ES-I3 (cell line): ENCODE data around the gene RFPL1.

ENCODE experiments used
- H3K36me3 ChIP-seq: 2 replicates; pipeline ENCODE4 v1.6.1; 2013; ENCODE audit warnings: mild to moderate bottlenecking, low read length, control low read depth, moderate library complexity; ENCODE audit not compliant: insufficient read depth
- H3K4me1 ChIP-seq: 2 replicates; pipeline ENCODE4 v1.6.1; 2013; ENCODE audit warnings: mild to moderate bottlenecking, control low read depth, low read length; ENCODE audit not compliant: insufficient read depth
- H3K9ac ChIP-seq: 2 replicates; pipeline ENCODE4 v1.6.1; 2013; ENCODE audit warnings: low read depth, mild to moderate bottlenecking, low read length, moderate library complexity
- H3K9me3 ChIP-seq: 2 replicates; pipeline ENCODE4 v1.6.1; 2013; ENCODE audit warnings: mild to moderate bottlenecking, low read length, moderate library complexity; ENCODE audit not compliant: control insufficient read depth, insufficient read depth

RFPL1 gene

DNA sequence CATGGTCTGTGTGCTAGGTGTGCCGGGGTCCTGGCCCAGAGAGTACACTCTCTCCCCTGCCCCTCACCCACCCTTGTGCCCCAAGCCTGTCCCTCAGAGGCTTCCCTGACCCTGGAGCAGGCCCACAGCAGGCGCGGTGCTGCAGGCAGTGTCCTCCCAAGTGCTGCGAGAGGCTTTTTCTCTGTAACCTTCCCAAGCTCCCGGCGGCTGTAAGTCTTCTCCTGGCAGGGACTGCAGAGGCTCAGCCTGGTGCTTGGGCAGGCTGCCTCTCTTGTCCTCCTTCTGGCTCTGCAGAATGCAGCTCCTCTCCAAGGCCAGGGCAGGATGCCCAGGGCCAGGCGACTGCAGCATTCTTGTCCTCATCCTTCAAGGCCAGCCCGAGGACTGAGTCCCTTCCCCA, 15.9 kb downstream of the RFPL1 start:
- H3K36me3 ChIP-seq = no peaks in the 10 kb centered on the region
- H3K9me3 ChIP-seq = no peaks in the 10 kb centered on the region
- H3K4me1 ChIP-seq = no peaks in the 10 kb centered on the region
- no peak overlapping the region for H3K9ac ChIP-seq

DNA sequence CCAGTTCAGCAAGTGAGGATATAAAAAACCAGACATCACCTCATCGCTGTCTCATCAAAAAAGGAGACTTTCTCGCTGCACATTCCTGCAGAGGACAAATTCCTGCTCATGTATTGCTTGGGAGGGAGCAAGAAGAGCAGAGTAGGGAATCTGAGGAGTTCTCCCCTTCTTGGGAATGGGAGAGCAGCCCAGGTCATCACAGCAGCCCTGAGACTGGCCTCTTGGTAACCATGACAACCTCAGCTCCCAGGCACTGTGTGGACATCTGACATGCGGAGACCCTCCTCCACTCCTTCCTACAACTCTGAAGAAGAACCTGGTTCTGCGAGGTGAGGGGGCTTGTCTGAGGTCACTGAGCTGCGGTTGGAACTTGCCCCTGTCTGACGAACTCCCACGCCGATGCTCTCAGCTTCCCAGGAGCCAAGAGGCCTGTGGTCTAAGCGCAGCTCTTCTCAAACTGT, 17.9 kb downstream of the RFPL1 start:
- Histone ChIP-seq H3K9ac (no peak overlapping the region), H3K4me1 (no peaks in the 10 kb centered on the region), H3K36me3 (no peaks in the 10 kb centered on the region), H3K9me3 (no peaks in the 10 kb centered on the region)

DNA sequence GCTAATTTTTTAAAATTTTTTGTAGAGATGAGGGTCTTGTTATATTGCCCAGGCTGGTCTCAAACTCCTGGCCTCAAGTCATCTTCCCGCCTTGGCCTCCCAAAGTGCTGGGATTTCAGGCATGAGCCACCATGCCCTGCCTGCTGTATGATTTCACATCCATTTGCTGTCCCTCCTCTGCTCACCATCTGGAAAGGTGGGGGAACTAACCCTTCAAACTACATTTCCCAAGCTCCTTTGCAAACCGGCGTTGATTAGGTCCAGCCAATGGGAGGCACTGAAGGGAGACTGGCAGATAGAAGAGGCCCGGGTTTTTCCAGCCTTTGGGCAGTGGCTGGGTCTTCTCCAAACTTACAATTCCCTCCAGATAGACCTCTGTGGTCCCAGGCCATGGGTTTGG, 19.3 kb downstream of the RFPL1 start:
- H3K9me3 ChIP-seq = no peaks in the 10 kb centered on the region
- no peaks in the 10 kb centered on the region for H3K4me1 ChIP-seq
- no peaks in the 10 kb centered on the region for H3K36me3 ChIP-seq
- H3K9ac ChIP-seq = no peak overlapping the region

DNA sequence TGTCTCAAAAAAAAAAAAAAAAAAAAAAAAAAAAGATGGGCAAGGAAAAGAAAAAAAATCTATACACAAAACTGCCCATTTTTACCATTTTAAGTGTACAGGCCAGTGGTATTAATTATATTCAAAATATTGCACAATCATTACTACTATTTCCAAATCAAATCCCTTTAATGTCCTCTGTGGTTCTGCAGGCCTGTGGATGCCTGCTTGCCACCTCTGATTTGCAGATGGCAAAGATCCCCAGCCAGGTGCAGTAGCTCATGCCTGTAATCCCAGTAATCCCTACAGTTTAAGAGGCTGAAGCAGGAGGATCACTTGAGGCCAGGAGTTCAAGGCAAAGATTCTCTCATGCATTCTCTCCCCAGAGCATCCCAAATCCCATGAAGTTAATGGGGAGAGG, 20.2 kb downstream of the RFPL1 start:
- no peaks in the 10 kb centered on the region for H3K9me3 ChIP-seq
- no peaks in the 10 kb centered on the region for H3K36me3 ChIP-seq
- no peaks in the 10 kb centered on the region; the same call in 1 of the 2 replicates for H3K4me1 ChIP-seq
- no peak overlapping the region for H3K9ac ChIP-seq

DNA sequence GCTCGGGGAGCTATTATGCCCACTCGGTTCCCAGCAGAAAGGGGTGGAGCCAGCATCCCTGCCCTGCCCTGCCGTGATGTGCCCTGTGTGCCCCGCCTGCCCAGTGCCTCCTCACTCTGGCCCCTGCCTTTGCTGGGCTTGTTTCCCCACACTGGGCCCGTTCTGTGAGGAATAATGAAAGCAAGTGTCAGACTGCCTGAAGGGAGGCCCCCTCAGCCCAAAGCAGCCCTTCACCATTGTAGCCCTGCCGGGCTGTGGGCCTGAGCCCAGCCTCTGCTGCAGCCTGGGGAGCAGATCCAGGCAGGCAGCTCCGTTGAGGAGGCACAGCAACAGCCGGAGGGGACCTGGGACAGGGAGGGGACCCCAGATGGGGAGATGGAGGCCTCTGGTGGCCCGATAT, 21.4 kb downstream of the RFPL1 start:
- Histone ChIP-seq H3K9ac (no peak overlapping the region), H3K4me1 (peaks cover 7% of the 10 kb centered on the region; the same call in 1 of the 2 replicates), H3K9me3 (no peaks in the 10 kb centered on the region), H3K36me3 (no peaks in the 10 kb centered on the region)

DNA sequence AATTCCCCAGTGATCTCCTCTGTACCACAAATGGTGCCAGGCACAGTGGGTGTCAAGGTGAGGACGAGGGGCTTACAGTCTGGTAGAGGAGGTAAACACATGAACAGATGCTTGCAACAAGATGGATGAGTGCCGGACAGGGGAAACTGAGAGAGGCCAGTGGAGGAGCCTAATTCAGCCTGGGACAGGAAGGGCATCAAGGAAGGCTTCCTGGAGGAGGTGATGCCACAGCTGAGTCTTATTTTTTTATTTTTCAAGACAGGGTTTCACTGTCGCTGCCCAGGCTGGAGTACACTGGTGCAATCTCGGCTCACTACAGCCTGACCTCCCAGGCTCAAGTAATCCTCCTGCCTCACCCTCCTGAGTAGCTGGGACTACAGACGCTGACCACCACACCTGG, 22.9 kb downstream of the RFPL1 start:
- H3K4me1 ChIP-seq = peaks cover 7% of the 10 kb centered on the region; the same call in 1 of the 2 replicates
- H3K9me3 ChIP-seq = no peaks in the 10 kb centered on the region
- H3K36me3 ChIP-seq = no peaks in the 10 kb centered on the region
- H3K9ac ChIP-seq = no peak overlapping the region

DNA sequence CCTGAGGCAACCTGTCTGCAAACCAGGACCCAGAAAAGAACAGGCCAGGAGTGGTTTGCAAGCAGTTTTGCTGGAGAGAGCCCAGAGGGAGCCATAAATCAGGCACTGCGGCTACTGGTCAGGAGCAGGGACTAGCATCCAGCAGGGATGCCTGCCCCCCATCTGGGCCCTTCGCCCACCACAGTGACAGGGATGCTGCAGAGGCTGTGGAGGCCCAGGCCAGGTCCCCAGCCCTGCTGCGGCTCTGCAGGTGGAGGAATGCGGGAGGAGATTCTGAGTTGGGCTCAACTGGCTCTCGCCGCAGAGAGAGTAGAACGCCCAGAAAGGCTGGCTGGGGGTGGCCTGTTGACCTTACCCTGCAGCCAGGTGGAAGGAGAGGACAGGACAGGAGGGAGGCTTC, 25.2 kb downstream of the RFPL1 start:
- H3K9me3 ChIP-seq = no peaks in the 10 kb centered on the region

DNA sequence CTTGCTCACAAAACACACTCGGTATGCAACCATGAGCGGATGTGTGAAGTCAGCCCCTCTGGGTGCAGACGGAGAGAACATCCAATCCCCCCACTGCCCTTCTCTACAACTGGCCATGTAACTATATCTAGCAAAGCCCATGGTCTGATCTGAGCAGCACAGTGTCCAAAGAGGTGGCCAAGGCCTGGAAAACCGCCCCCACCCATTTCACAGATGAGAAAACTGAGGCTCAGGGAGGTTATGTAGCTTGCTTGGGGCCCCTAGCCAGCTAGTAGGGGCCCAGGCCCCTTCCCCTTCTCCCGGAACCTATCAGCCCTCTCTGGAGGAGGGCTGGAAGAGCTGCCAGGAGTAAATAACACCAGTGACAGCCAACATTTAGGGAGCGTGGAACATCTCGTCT, 26.2 kb downstream of the RFPL1 start:
- Histone ChIP-seq H3K9ac (no peak overlapping the region), H3K4me1 (peaks cover 17% of the 10 kb centered on the region), H3K36me3 (no peaks in the 10 kb centered on the region), H3K9me3 (no peaks in the 10 kb centered on the region)

More for the DNA sequence above, 25.2 kb downstream of the RFPL1 start:
- Histone ChIP-seq H3K4me1 (peaks cover 10% of the 10 kb centered on the region; the same call in 1 of the 2 replicates), H3K9ac (no peak overlapping the region), H3K36me3 (no peaks in the 10 kb centered on the region)

DNA sequence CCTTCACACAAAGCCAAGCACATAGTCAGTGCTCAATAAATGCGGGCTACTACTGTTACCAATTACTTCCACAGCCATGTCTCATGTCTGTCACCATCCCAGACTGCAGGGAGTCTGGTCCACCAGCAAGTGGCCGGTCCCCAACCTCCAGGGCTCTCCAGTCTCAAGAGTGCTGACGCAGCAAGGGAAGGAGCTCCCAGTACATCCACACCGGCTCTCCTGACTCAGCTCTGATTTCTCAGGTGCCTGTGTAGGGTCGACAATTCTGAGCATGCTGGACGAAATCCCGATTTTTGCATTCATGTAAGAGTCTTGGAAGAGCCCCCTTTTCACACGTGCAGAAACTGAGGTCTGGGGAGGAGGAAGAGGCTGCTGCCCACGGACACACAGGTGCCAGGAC, 31.4 kb downstream of the RFPL1 start:
- no peaks in the 10 kb centered on the region for H3K9me3 ChIP-seq
- peak overlapping the region; percentile 51 for H3K9ac ChIP-seq
- no peaks in the 10 kb centered on the region for H3K36me3 ChIP-seq
- H3K4me1 ChIP-seq = peaks cover 12% of the 10 kb centered on the region

DNA sequence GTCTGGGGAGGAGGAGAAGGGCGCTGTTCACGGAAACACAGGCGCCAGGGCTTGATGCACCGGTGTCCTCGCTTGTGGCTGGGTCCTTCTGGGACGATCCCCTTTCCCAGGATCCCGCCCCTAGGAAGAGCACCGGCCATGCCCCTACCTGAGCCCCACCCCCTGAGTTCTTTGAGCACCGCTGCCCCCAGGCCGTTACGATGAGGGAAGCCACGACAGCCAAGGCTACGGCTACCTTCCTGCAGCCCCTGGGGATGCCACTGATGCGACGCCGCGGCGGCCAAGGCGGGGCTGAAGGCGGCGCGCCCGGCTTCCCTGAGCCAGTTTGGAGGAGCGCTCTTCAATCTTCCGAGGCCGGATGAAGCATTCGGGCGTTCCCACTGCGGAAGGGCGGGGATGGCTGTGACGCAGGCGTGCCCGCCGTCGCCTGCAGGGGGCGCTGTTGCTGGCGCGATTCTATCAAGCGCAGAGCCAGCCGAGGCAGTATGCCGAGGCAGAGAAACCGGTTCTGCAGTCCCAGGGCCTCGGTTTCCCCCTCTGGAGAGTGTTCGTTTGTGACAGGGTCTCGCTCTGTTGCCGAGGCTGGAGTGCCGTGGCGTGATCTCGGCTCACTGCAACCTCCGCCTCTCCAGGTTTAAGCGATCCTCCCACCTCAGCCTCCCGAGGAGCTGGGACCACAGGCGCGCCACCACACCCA, 31.9 kb downstream of the RFPL1 start:
- Histone ChIP-seq H3K9ac (peak overlapping the region; percentile 51), H3K9me3 (no peaks in the 10 kb centered on the region), H3K4me1 (peaks cover 12% of the 10 kb centered on the region), H3K36me3 (no peaks in the 10 kb centered on the region)

DNA sequence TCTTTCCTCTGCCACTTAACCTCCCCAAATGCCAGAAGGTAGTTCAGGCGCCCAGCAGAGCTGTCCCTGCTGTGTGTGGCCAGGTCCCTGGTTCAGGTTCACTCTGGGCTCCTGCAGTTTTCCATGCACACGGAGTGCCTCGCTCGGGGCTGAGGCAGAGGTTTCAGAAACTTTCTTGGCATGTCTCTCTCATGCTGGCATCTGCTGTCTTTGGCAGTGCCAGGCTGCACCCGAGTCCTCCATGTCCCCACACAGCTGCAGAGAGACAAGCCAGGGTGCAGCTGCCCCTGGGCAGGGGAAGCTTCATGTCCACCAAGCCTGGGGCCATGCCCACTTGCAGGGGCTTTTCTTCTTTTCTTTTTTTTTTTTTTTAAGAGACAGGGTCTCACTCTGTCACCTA, 34.6 kb downstream of the RFPL1 start:
- peaks cover 12% of the 10 kb centered on the region for H3K4me1 ChIP-seq
- H3K36me3 ChIP-seq = no peaks in the 10 kb centered on the region
- H3K9me3 ChIP-seq = no peaks in the 10 kb centered on the region
- no peak overlapping the region for H3K9ac ChIP-seq

DNA sequence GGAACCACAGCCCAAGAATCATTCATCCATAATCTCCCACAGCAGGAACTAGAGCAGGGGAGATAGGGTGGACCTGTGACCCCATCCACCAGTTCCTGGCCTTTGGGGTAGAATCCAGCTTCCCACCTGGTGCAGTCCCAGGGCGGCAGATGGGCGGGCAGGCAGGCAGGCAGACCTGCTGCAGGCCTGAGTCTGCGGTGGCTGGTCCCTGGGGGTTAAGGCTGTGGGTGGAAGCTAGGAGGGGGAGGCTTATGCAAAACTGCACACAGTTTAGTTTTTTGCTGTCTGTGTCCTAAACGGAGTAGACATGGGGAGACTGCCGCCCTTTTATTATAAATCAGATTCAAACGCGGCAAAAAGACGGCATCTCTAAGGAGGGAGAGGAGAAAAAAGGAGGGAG, 37.2 kb downstream of the RFPL1 start:
- H3K4me1 ChIP-seq = no peaks in the 10 kb centered on the region
- no peaks in the 10 kb centered on the region for H3K9me3 ChIP-seq
- H3K9ac ChIP-seq = no peak overlapping the region
- no peaks in the 10 kb centered on the region for H3K36me3 ChIP-seq

DNA sequence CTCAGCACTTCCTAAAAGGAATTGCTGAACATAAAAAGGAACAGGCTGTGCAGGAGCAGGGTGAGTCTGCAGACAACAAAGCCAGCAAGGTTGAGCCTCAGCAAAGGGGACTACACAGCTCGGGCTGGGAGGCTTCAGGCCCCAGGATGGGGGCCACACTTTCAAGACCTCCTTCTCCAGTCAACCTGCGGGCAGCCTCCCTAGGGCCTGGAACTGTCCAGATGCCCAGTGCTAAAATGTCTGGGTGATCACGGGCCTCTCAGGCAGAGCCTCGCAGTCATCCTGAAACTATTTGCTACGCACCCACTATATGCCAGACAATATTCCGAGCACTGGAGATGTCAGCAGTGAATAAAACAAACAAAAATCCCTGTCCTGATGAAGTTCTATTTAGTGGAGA, 37.7 kb downstream of the RFPL1 start:
- Histone ChIP-seq H3K4me1 (no peaks in the 10 kb centered on the region), H3K9ac (no peak overlapping the region), H3K9me3 (no peaks in the 10 kb centered on the region), H3K36me3 (no peaks in the 10 kb centered on the region)

DNA sequence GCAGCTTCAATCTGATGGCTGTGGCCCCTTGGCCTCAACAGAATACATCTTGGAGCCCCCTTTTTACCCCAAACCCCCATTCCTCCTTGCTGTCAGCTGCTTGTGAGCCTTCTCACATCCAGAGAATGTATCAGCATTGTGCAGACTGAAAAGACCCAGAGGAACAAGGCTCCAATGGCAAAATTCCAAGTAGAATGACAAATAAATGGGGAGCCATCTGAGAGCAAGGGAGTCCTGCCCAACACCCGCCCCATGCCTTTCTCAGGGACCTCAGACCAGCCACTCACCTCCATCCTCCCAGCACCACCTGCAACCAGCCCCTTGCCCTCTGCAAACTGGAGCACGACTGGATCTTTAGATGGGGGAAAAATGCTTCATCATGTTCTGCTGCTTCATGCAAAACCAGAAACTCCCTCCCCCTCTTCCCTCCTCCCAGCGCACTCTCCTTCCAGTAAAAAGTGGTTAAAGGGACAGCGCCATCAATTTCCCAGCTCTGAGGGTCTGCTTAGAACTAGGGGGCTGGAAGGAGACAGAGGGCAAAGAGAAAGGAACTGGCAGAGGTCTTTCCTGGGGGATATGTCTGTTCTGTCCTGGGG, 39.4 kb downstream of the RFPL1 start:
- peak overlapping the region; percentile 4; the same call in 1 of the 2 replicates for H3K9ac ChIP-seq
- no peaks in the 10 kb centered on the region; the same call in 1 of the 2 replicates for H3K9me3 ChIP-seq
- no peaks in the 10 kb centered on the region for H3K36me3 ChIP-seq
- H3K4me1 ChIP-seq = peaks cover 4% of the 10 kb centered on the region
